ENCODE measurements around the gene TBC1D10A.

Gene TBC1D10A

GRCh38 chr22:30286813-30287647 lies 39.7 kb downstream of the TBC1D10A start:
- Histone ChIP-seq H3K9me3 (replicated peaks in 1 of 11) (no peaks in the 10 kb centered on the region), H4K20me1 (peaks cover 0 to 12% (median 0%) of the 10 kb centered on the region in 11 experiments; a peak in 1 of 22 replicates), H3K36me3 (peaks cover 0 to 13% (median 4%) of the 10 kb centered on the region in 11 experiments; a peak in 12 of 22 replicates), H3K27me3 (no peaks in the 10 kb centered on the region), H3K4me2 (peak overlapping the region in 3 of 11 experiments; percentile 99 to 100 (median 99); a peak in 6 of 22 replicates), H3K9ac (peak overlapping the region in 1 of 11 experiments; percentile 40; a peak in 1 of 22 replicates), H3K4me1 (peaks cover 62 to 92% (median 80%) of the 10 kb centered on the region in 10 experiments), H3K27ac (peak overlapping the region in 3 of 11 experiments; percentile 84 to 94 (median 93); a peak in 2 of 22 replicates), H3K4me3 (no peak overlapping the region)
- TF ChIP-seq Cebpa-rat (IDR thresholded peaks at IDR 0.05) = no peak

GRCh38 chr22:30286331-30286730 lies 40.4 kb downstream of the TBC1D10A start:
- Histone ChIP-seq H3K4me1 (peaks cover 61 to 92% (median 80%) of the 10 kb centered on the region in 10 experiments), H3K9ac (peak overlapping the region in 6 of 11 experiments; percentile 4 to 57 (median 28); a peak in 4 of 22 replicates), H3K27me3 (no peaks in the 10 kb centered on the region), H3K4me3 (no peak overlapping the region), H4K20me1 (0 out of 22 replicates have a peak, but pooled peaks cover 0 to 7% (median 0%) of the 10 kb centered on the region in 11 experiments), H3K9me3 (replicated peaks in 1 of 11) (no peaks in the 10 kb centered on the region), H3K36me3 (peaks cover 0 to 11% (median 0%) of the 10 kb centered on the region in 11 experiments; a peak in 1 of 22 replicates), H3K27ac (peak overlapping the region in 10 of 11 experiments; percentile 38 to 94 (median 90); a peak in 15 of 22 replicates), H3K4me2 (peak overlapping the region in 4 of 11 experiments; percentile 8 to 100 (median 99); a peak in 6 of 22 replicates)
- TF ChIP-seq Cebpa-rat (IDR thresholded peaks at IDR 0.05) = no peak

- Histone ChIP-seq H3K9me3 (replicated peaks in 1 of 11) (no peaks in the 10 kb centered on the region), H3K27ac (peak overlapping the region in 10 of 11 experiments; percentile 38 to 94 (median 90); a peak in 16 of 22 replicates), H3K4me2 (peak overlapping the region in 5 of 11 experiments; percentile 14 to 100 (median 99); a peak in 8 of 22 replicates), H3K36me3 (peaks cover 0 to 11% (median 0%) of the 10 kb centered on the region in 11 experiments; a peak in 1 of 22 replicates), H3K9ac (peak overlapping the region in 7 of 11 experiments; percentile 4 to 57 (median 22); a peak in 6 of 22 replicates), H3K4me3 (no peak overlapping the region), H4K20me1 (0 out of 22 replicates have a peak, but pooled peaks cover 0 to 7% (median 0%) of the 10 kb centered on the region in 11 experiments), H3K27me3 (no peaks in the 10 kb centered on the region), H3K4me1 (peaks cover 56 to 92% (median 80%) of the 10 kb centered on the region in 10 experiments)
- TF ChIP-seq Cebpa-rat (IDR thresholded peaks at IDR 0.05) = no peak
Observed at GRCh38 chr22:30285846-30286200, 40.9 kb downstream of the TBC1D10A start.

GRCh38 chr22:30285176-30285845 lies 41.4 kb downstream of the TBC1D10A start:
- no peak overlapping the region for H3K4me3 ChIP-seq
- H3K4me2 ChIP-seq = peak overlapping the region in 5 of 11 experiments; percentile 14 to 100 (median 99); a peak in 10 of 22 replicates
- peaks cover 0 to 11% (median 0%) of the 10 kb centered on the region in 11 experiments; a peak in 1 of 22 replicates for H3K36me3 ChIP-seq
- H3K9me3 ChIP-seq (replicated peaks in 1 of 11) = no peaks in the 10 kb centered on the region
- no peak for TF ChIP-seq Cebpa-rat (IDR thresholded peaks at IDR 0.05)
- H3K9ac ChIP-seq = peak overlapping the region in 8 of 11 experiments; percentile 14 to 78 (median 71); a peak in 8 of 22 replicates
- H3K27ac ChIP-seq = peak overlapping the region in 10 of 11 experiments; percentile 84 to 94 (median 90); a peak in 19 of 22 replicates
- peaks cover 51 to 92% (median 80%) of the 10 kb centered on the region in 10 experiments for H3K4me1 ChIP-seq
- 0 out of 22 replicates have a peak, but pooled peaks cover 0 to 7% (median 0%) of the 10 kb centered on the region in 11 experiments for H4K20me1 ChIP-seq
- no peaks in the 10 kb centered on the region for H3K27me3 ChIP-seq

GRCh38 chr22:30284666-30285065 lies 42.1 kb downstream of the TBC1D10A start:
- H3K4me1 ChIP-seq = peaks cover 49 to 92% (median 80%) of the 10 kb centered on the region in 10 experiments
- H3K27me3 ChIP-seq = no peaks in the 10 kb centered on the region
- no peak for TF ChIP-seq Cebpa-rat (IDR thresholded peaks at IDR 0.05)
- peak overlapping the region in 9 of 11 experiments; percentile 94 to 100 (median 98); a peak in 16 of 22 replicates for H3K4me2 ChIP-seq
- peak overlapping the region; percentile 74 to 94 (median 90); a peak in 21 of 22 replicates for H3K27ac ChIP-seq
- H3K4me3 ChIP-seq = no peak overlapping the region
- H4K20me1 ChIP-seq = 0 out of 22 replicates have a peak, but pooled peaks cover 0 to 7% (median 0%) of the 10 kb centered on the region in 11 experiments
- no peaks in the 10 kb centered on the region for H3K9me3 ChIP-seq (replicated peaks in 1 of 11)
- peaks cover 0 to 11% (median 0%) of the 10 kb centered on the region in 11 experiments; a peak in 1 of 22 replicates for H3K36me3 ChIP-seq
- peak overlapping the region; percentile 71 to 78 (median 76); a peak in 18 of 22 replicates for H3K9ac ChIP-seq

GRCh38 chr22:30284172-30284571 lies 42.6 kb downstream of the TBC1D10A start:
- H3K27ac ChIP-seq = peak overlapping the region; percentile 74 to 94 (median 90)
- no peaks in the 10 kb centered on the region for H3K9me3 ChIP-seq (replicated peaks in 1 of 11)
- peak overlapping the region; percentile 71 to 78 (median 76); a peak in 18 of 22 replicates for H3K9ac ChIP-seq
- H3K4me3 ChIP-seq = peak overlapping the region in 1 of 10 experiments; percentile 59; a peak in 1 of 20 replicates
- H3K4me1 ChIP-seq = peaks cover 54 to 97% (median 85%) of the 10 kb centered on the region in 10 experiments
- 0 out of 22 replicates have a peak, but pooled peaks cover 0 to 7% (median 0%) of the 10 kb centered on the region in 11 experiments for H4K20me1 ChIP-seq
- TF ChIP-seq Cebpa-rat (IDR thresholded peaks at IDR 0.05) = no peak
- peak overlapping the region; percentile 85 to 100 (median 97); a peak in 20 of 22 replicates for H3K4me2 ChIP-seq
- no peaks in the 10 kb centered on the region for H3K27me3 ChIP-seq
- peaks cover 0 to 11% (median 0%) of the 10 kb centered on the region in 11 experiments; a peak in 1 of 22 replicates for H3K36me3 ChIP-seq

- Histone ChIP-seq H3K9me3 (replicated peaks in 1 of 11) (no peaks in the 10 kb centered on the region), H3K27ac (peak overlapping the region; percentile 74 to 94 (median 90)), H4K20me1 (0 out of 22 replicates have a peak, but pooled peaks cover 0 to 7% (median 0%) of the 10 kb centered on the region in 11 experiments), H3K9ac (peak overlapping the region; percentile 71 to 78 (median 76)), H3K4me3 (peak overlapping the region in 6 of 10 experiments; percentile 7 to 62 (median 54); a peak in 9 of 20 replicates), H3K36me3 (peaks cover 0 to 11% (median 0%) of the 10 kb centered on the region in 11 experiments; a peak in 1 of 22 replicates), H3K4me1 (peaks cover 49 to 99% (median 87%) of the 10 kb centered on the region in 10 experiments), H3K27me3 (no peaks in the 10 kb centered on the region), H3K4me2 (peak overlapping the region; percentile 85 to 100 (median 97))
- no peak for TF ChIP-seq Cebpa-rat (IDR thresholded peaks at IDR 0.05)
Observed at GRCh38 chr22:30283342-30283741, 43.4 kb downstream of the TBC1D10A start.
